HL-60 (cell line): ENCODE data around the gene GOSR2.

ENCODE experiments used
- DNase-seq, 2 experiments: peaks; one replicate each; pipeline ENCODE4 v3.0.0-alpha.2; 2010 to 2020; ENCODE audit warnings: low read depth in 1 of 2, low spot score in 1 of 2
- H3K27ac ChIP-seq: fragments of 250-450 bp; sonication (Bioruptor Pico); replicated peaks from 2 replicates; pipeline ENCODE4 v1.5.1; 2020; ENCODE audit warnings: mild to moderate bottlenecking, moderate library complexity
- H3K27me3 ChIP-seq: fragments of 250-450 bp; sonication (Bioruptor Pico); 2 replicates; pipeline ENCODE4 v1.5.1; 2021; ENCODE audit warnings: mild to moderate bottlenecking, moderate library complexity; ENCODE audit not compliant: insufficient read depth, poor library complexity, severe bottlenecking
- H3K4me3 ChIP-seq: replicated peaks from 2 replicates; pipeline ENCODE4 v1.5.1; 2011; ENCODE audit warnings: mild to moderate bottlenecking, control low read depth, low read length; ENCODE audit not compliant: insufficient read depth
- CTCF ChIP-seq: IDR thresholded peaks from one replicate; pipeline ENCODE4 v1.5.1; 2011; ENCODE audit warnings: low read length, control low read depth, inconsistent platforms; ENCODE audit not compliant: insufficient read depth
- GABPA ChIP-seq: IDR thresholded peaks from 2 replicates; pipeline ENCODE4 v1.6.1; 2012; ENCODE audit warnings: low read depth
- POLR2AphosphoS5 ChIP-seq: IDR thresholded peaks from 2 replicates; pipeline ENCODE4 v1.6.1; 2012; ENCODE audit warnings: low read depth
- REST ChIP-seq: IDR thresholded peaks from 2 replicates; pipeline ENCODE4 v1.6.1; 2012; ENCODE audit warnings: low read depth; ENCODE audit not compliant: insufficient replicate concordance
- SPI1 ChIP-seq: IDR thresholded peaks from 2 replicates; pipeline ENCODE4 v1.6.1; 2012; ENCODE audit warnings: low read depth, mild to moderate bottlenecking, borderline replicate concordance

GOSR2 gene

GRCh38 chr17:46890638-46891037 lies 32.3 kb upstream of the GOSR2 start:
- Histone ChIP-seq H3K4me3 (no peak overlapping the region), H3K27ac (no peak overlapping the region), H3K27me3 (peaks cover 7% of the 10 kb centered on the region)
- TF ChIP-seq GABPA (no peak), SPI1 (no peak), REST (no peak), CTCF (no peak), POLR2AphosphoS5 (no peak)
- no peak for DNase-seq

GRCh38 chr17:46892192-46892703 lies 30.7 kb upstream of the GOSR2 start:
- Histone ChIP-seq H3K27ac (no peak overlapping the region), H3K27me3 (peaks cover 6% of the 10 kb centered on the region), H3K4me3 (no peak overlapping the region)
- TF ChIP-seq POLR2AphosphoS5 (no peak), CTCF (no peak), REST (no peak), SPI1 (peak; percentile 71), GABPA (no peak)
- no peak for DNase-seq

GRCh38 chr17:46894024-46894423 lies 28.9 kb upstream of the GOSR2 start:
- Histone ChIP-seq H3K27ac (no peak overlapping the region), H3K4me3 (no peak overlapping the region), H3K27me3 (peaks cover 4% of the 10 kb centered on the region)
- TF ChIP-seq CTCF = no peak
- TF ChIP-seq GABPA = no peak
- TF ChIP-seq SPI1 = no peak
- TF ChIP-seq POLR2AphosphoS5 = no peak
- TF ChIP-seq REST = no peak
- no peak for DNase-seq
